WTC11 (cell line): ENCODE data around the gene TMEM108. TPM values are rescaled to one million over a fixed set of nuclear protein-coding genes. Genes with fewer than 3 reads are reported as not detected.

Source experiments
- ATAC-seq: fragments of 200-7000 bp; cut with Tn5 transposase; 2 replicates; pipeline ENCODE4 v1.10.0; 2021; ENCODE audit warnings: mild to moderate bottlenecking, moderate library complexity
- CTCF ChIA-PET: fragments of 300-600 bp; sonication (Branson Sonifier 250); formaldehyde crosslinking; loops from one replicate; lab custom pipeline; 2021; ENCODE audit warnings: antibody characterized with exemption; lab: Charles Lee
- POLR2A ChIA-PET: fragments of 350-600 bp; sonication (Branson Sonifier 250); formaldehyde crosslinking; loops from one replicate; lab custom pipeline; 2021; ENCODE audit warnings: antibody characterized with exemption; lab: Charles Lee
- DNase-seq: peaks from one replicate; pipeline ENCODE4 v3.0.0; 2021; ENCODE audit warnings: low spot score
- H3K27ac Mint-ChIP-seq: 2 replicates; pipeline ENCODE4 v1.8.0; 2021; ENCODE audit warnings: mixed read lengths
- H3K27me3 Mint-ChIP-seq: 2 replicates; pipeline ENCODE4 v1.8.0; 2021; ENCODE audit warnings: low read depth, mild to moderate bottlenecking, moderate library complexity, mixed read lengths
- H3K36me3 Mint-ChIP-seq: 2 replicates; pipeline ENCODE4 v1.8.0; 2021; ENCODE audit warnings: mixed read lengths
- H3K4me1 Mint-ChIP-seq: 2 replicates; pipeline ENCODE4 v1.8.0; 2022; ENCODE audit warnings: mixed read lengths
- H3K4me3 Mint-ChIP-seq: 2 replicates; pipeline ENCODE4 v1.8.0; 2021; ENCODE audit warnings: mild to moderate bottlenecking, moderate library complexity, mixed read lengths
- H3K9me3 Mint-ChIP-seq: 2 replicates; pipeline ENCODE4 v1.8.0; 2021; ENCODE audit warnings: mixed read lengths
- ARID4B ChIP-seq: sonication (generic); formaldehyde crosslinking; IDR thresholded peaks from 2 replicates; pipeline ENCODE4 v1.8.0; 2023; ENCODE audit warnings: missing genetic modification reagents, mild to moderate bottlenecking, borderline replicate concordance
- ATF2 ChIP-seq: sonication (generic); formaldehyde crosslinking; IDR thresholded peaks from 2 replicates; pipeline ENCODE4 v1.8.1; 2022; ENCODE audit warnings: low read depth, missing genetic modification reagents, borderline replicate concordance
- ATF3 ChIP-seq: sonication (generic); formaldehyde crosslinking; conservative IDR thresholded peaks from 2 replicates; pipeline ENCODE4 v1.8.1; 2022; ENCODE audit warnings: mild to moderate bottlenecking, missing genetic modification reagents
- CREM ChIP-seq: sonication (generic); formaldehyde crosslinking; IDR thresholded peaks from 2 replicates; pipeline ENCODE4 v1.8.1; 2022; ENCODE audit warnings: mild to moderate bottlenecking, missing genetic modification reagents, moderate library complexity
- EMX1 ChIP-seq: fragments of 250-450 bp; sonication (Bioruptor Pico); IDR thresholded peaks from 2 replicates; pipeline ENCODE4 v1.8.0; 2021; ENCODE audit warnings: mild to moderate bottlenecking
- FOXK1 ChIP-seq: sonication (generic); formaldehyde crosslinking; IDR thresholded peaks from 2 replicates; pipeline ENCODE4 v1.8.0; 2022; ENCODE audit warnings: mild to moderate bottlenecking, moderate library complexity, missing genetic modification reagents
- FOXP1 ChIP-seq: sonication (generic); formaldehyde crosslinking; IDR thresholded peaks from 2 replicates; pipeline ENCODE4 v1.8.0; 2022; ENCODE audit warnings: missing genetic modification reagents, mild to moderate bottlenecking, moderate library complexity, borderline replicate concordance
- GABPB1 ChIP-seq: sonication (generic); formaldehyde crosslinking; IDR thresholded peaks from 2 replicates; pipeline ENCODE4 v1.8.1; 2023; ENCODE audit warnings: mild to moderate bottlenecking, missing genetic modification reagents
- GRHL2 ChIP-seq: fragments of 250-450 bp; sonication (Bioruptor Pico); IDR thresholded peaks from 2 replicates; pipeline ENCODE4 v1.8.0; 2022; ENCODE audit warnings: mild to moderate bottlenecking, moderate library complexity; ENCODE audit not compliant: insufficient replicate concordance, severe bottlenecking
- JAZF1 ChIP-seq: fragments of 250-450 bp; sonication (Bioruptor Pico); IDR thresholded peaks from 2 replicates; pipeline ENCODE4 v1.9.0; 2021; ENCODE audit warnings: moderate library complexity, mild to moderate bottlenecking, inconsistent platforms
- NFATC4 ChIP-seq: fragments of 250-450 bp; sonication (Bioruptor Pico); IDR thresholded peaks from 2 replicates; pipeline ENCODE4 v1.9.0; 2021; ENCODE audit warnings: mild to moderate bottlenecking
- NR3C1 ChIP-seq: sonication (generic); formaldehyde crosslinking; conservative IDR thresholded peaks from 2 replicates; pipeline ENCODE4 v1.8.1; 2023; ENCODE audit warnings: low read depth, mild to moderate bottlenecking, missing genetic modification reagents
- RELA ChIP-seq: sonication (generic); formaldehyde crosslinking; IDR thresholded peaks from 2 replicates; pipeline ENCODE4 v1.8.1; 2022; ENCODE audit warnings: missing genetic modification reagents, mild to moderate bottlenecking, borderline replicate concordance
- RORB ChIP-seq: fragments of 250-450 bp; sonication (Bioruptor Pico); IDR thresholded peaks from 2 replicates; pipeline ENCODE4 v1.9.0; 2021; ENCODE audit warnings: mild to moderate bottlenecking
- STAT6 ChIP-seq: sonication (generic); formaldehyde crosslinking; conservative IDR thresholded peaks from 2 replicates; pipeline ENCODE4 v1.8.1; 2023; ENCODE audit warnings: mild to moderate bottlenecking, low read depth, missing genetic modification reagents, moderate library complexity
- ZNF232 ChIP-seq: sonication (generic); formaldehyde crosslinking; IDR thresholded peaks from 2 replicates; pipeline ENCODE4 v1.8.0; 2022; ENCODE audit warnings: mild to moderate bottlenecking, missing genetic modification reagents
- total RNA-seq: library from RNA; stranded (reverse); gene quantifications from 3 replicates; pipeline ENCODE4 v1.2.3, GENCODE V29; 2021
- TF ChIP-seq, protein P1 (sequence below): sonication (generic); formaldehyde crosslinking; IDR thresholded peaks from 2 replicates; pipeline ENCODE4 v1.8.0; 2022; ENCODE audit warnings: mild to moderate bottlenecking, missing genetic modification reagents
- TF ChIP-seq, protein P2 (sequence below): fragments of 250-450 bp; sonication (Bioruptor Pico); IDR thresholded peaks from 2 replicates; pipeline ENCODE4 v1.9.0; 2021; ENCODE audit warnings: mild to moderate bottlenecking, borderline replicate concordance

Gene TMEM108
- total RNA-seq, 1 experiment from 2014 or later: 14.7 TPM

- CTCF ChIA-PET: no interaction called here
- H3K4me3 Mint-ChIP-seq: peak overlapping the region; percentile 18
Measured at GRCh38 chr3:133206921-133207320, 168.7 kb downstream of the TMEM108 start.

GRCh38 chr3:133208184-133208583 is 170.0 kb downstream of the TMEM108 start:
- ChIA-PET POLR2A (no interaction called here), CTCF (interaction anchor here (1.0 to 1.1 kb wide), 2 partner anchors 167 to 757 kb away, joined by 3 read pairs; no protein-coding TSS in a partner anchor)
- DNase-seq (no peak), ATAC-seq (no peak)
- H3K4me1 Mint-ChIP-seq: peaks cover 81% of the 10 kb centered on the region
- H3K36me3 Mint-ChIP-seq: peaks cover 21% of the 10 kb centered on the region
- H3K4me3 Mint-ChIP-seq: no peak overlapping the region
- no peak overlapping the region for H3K27ac Mint-ChIP-seq
- TF ChIP-seq ARID4B (CRISPR knock-in tag) (no peak), EMX1 (no peak), NR3C1 (CRISPR knock-in tag) (no peak), ATF2 (CRISPR knock-in tag) (no peak), NFATC4 (CRISPR knock-in tag) (no peak)
- H3K27me3 Mint-ChIP-seq: no peaks in the 10 kb centered on the region; the same call in 1 of the 2 replicates
- peaks cover 25% of the 10 kb centered on the region for H3K9me3 Mint-ChIP-seq

More at GRCh38 chr3:133206921-133207320, 168.7 kb downstream of the TMEM108 start:
- peak overlapping the region; percentile 89 for H3K27ac Mint-ChIP-seq
- peaks cover 33% of the 10 kb centered on the region for H3K36me3 Mint-ChIP-seq
- POLR2A ChIA-PET: no interaction called here
- DNase-seq (peak; percentile 61), ATAC-seq (peak; percentile 90)
- H3K27me3 Mint-ChIP-seq: no peaks in the 10 kb centered on the region; the same call in 1 of the 2 replicates
- H3K9me3 Mint-ChIP-seq: peaks cover 38% of the 10 kb centered on the region
- TF ChIP-seq, protein P1, sequence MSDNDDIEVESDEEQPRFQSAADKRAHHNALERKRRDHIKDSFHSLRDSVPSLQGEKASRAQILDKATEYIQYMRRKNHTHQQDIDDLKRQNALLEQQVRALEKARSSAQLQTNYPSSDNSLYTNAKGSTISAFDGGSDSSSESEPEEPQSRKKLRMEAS (CRISPR knock-in tag): peak; percentile 32; the same call in 1 of the 2 replicates
- TF ChIP-seq FOXK1 (0 out of 2 replicates have a peak, but pooled peaks have one; percentile 35), STAT6 (CRISPR knock-in tag) (no peak), JAZF1 (CRISPR knock-in tag) (no peak), RELA (no peak)
- peaks cover 69% of the 10 kb centered on the region for H3K4me1 Mint-ChIP-seq

GRCh38 chr3:133209871-133210550 is 171.8 kb downstream of the TMEM108 start:
- POLR2A ChIA-PET: no interaction called here
- Mint-ChIP-seq H3K27ac (peak overlapping the region; percentile 31; the same call in 1 of the 2 replicates), H3K4me3 (no peak overlapping the region), H3K4me1 (peaks cover 89% of the 10 kb centered on the region), H3K36me3 (peaks cover 10% of the 10 kb centered on the region), H3K9me3 (peaks cover 9% of the 10 kb centered on the region), H3K27me3 (no peaks in the 10 kb centered on the region; the same call in 1 of the 2 replicates)
- no peak for DNase-seq
- CTCF ChIA-PET: no interaction called here
- ATAC-seq: no peak
- TF ChIP-seq, protein P2, sequence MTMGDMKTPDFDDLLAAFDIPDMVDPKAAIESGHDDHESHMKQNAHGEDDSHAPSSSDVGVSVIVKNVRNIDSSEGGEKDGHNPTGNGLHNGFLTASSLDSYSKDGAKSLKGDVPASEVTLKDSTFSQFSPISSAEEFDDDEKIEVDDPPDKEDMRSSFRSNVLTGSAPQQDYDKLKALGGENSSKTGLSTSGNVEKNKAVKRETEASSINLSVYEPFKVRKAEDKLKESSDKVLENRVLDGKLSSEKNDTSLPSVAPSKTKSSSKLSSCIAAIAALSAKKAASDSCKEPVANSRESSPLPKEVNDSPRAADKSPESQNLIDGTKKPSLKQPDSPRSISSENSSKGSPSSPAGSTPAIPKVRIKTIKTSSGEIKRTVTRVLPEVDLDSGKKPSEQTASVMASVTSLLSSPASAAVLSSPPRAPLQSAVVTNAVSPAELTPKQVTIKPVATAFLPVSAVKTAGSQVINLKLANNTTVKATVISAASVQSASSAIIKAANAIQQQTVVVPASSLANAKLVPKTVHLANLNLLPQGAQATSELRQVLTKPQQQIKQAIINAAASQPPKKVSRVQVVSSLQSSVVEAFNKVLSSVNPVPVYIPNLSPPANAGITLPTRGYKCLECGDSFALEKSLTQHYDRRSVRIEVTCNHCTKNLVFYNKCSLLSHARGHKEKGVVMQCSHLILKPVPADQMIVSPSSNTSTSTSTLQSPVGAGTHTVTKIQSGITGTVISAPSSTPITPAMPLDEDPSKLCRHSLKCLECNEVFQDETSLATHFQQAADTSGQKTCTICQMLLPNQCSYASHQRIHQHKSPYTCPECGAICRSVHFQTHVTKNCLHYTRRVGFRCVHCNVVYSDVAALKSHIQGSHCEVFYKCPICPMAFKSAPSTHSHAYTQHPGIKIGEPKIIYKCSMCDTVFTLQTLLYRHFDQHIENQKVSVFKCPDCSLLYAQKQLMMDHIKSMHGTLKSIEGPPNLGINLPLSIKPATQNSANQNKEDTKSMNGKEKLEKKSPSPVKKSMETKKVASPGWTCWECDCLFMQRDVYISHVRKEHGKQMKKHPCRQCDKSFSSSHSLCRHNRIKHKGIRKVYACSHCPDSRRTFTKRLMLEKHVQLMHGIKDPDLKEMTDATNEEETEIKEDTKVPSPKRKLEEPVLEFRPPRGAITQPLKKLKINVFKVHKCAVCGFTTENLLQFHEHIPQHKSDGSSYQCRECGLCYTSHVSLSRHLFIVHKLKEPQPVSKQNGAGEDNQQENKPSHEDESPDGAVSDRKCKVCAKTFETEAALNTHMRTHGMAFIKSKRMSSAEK: no peak
- TF ChIP-seq ZNF232 (CRISPR knock-in tag) (no peak), CREM (no peak), ATF3 (CRISPR knock-in tag) (no peak), FOXP1 (CRISPR knock-in tag) (no peak), RORB (CRISPR knock-in tag) (no peak), GABPB1 (CRISPR knock-in tag) (no peak), GRHL2 (no peak)
